ENCODE results near the gene CFAP99.
A peak's percentile ranks its signal among the peaks of the same experiment; 100 is the strongest.
"Not testable (repeated sequence)": the region's sequence is repeated elsewhere in the genome, so short reads cannot be mapped to it uniquely, and the experiment has no call there.

The CFAP99 gene

GRCh38 chr4:2418650-2419571, at the start of gene CFAP99:
Gene CFAP99, plus strand, starts transcription at chr4:2418955.
- DNase-seq (ENCODE audit: low read depth in 1 of 2, low spot score in 1 of 2), result peak; percentile 91 to 96

DNA sequence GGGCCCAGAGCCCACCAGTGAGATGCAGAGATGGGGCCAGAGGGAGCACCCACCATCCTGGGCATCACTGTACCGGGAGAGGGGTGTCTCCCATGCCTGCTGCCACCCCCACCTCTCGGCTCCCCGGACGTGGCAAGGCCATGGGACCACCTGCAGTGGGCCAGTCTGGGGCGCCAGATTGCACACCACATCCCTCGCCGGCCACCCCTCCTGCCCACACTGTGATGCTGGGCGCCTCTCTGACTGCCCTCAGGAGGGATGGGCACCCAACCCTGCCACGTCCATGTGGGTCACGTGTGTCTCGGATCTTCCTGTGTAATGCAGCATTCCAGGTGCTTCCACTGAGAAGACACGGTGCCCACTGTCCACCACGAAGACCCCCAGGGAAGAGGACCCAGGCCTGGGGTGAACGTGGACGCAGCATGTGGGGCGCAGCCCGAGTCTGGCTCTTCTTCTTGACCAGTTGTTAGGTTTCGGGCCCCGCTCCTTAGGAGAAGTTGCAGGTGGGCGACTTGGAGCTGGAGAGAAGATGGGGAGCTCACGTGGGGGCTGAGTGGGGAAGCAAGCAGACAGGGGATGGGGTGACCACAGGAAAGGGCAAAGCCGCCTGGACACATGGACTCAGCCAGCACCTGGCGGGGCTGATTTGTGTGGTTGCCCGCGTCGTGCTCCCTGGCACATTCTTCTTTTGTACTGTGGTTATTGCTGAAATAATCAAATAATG, 48.0 kb upstream of the CFAP99 start:
- no peak for DNase-seq (ENCODE audit: low read depth in 1 of 2, low spot score in 1 of 2)

GRCh38 chr4:2371765-2372487, 46.8 kb upstream of the CFAP99 start:
- no peak for DNase-seq (ENCODE audit: low read depth in 1 of 2, low spot score in 1 of 2)

DNA sequence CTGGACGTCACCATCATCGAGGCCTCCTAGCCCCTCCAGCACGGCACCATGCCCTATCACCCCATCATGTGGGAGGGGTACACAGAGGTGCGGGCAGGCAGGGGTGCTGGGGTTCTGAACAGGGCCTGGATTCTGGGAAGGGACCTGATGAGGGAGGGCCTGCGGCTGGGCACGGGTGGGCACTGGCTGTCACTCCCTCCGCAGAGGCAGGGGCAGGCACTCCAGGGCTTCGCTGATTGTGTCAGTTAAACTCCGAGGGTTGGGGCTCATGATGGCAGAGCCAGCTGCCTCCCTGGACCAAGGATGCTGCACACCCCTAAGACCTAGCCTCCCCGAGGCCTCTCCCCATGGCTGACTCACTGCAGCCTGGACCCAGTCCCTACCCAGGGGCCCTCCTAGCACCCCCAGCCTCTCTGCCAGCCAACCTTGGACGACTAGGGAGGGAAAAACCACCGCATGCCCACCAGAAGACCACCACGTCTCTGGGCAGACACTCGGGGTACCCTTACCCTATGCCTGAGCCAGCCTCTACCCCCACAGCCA, 46.2 kb upstream of the CFAP99 start:
- DNase-seq (ENCODE audit: low read depth in 1 of 2, low spot score in 1 of 2), result no peak

DNA sequence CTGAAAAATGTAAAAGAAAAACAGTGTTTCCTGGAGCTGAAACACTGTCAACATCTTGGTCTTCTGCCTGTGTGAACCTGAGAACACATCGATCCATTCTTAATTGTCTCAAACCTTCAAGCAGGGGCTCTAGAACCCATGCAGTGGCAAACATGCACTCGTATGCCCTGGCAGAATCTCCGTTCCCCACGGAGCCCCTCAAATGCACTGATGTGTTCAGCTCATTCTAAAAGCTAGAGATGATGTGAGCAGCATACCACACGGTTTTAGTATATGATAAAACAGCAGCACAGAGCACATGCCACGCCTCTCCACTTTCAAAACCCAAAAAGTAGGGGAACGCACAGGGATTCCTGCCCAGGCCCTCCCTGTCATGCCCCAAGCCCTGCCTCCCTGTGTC, 45.2 kb upstream of the CFAP99 start:
- no peak for DNase-seq (ENCODE audit: low read depth in 1 of 2, low spot score in 1 of 2)

DNA sequence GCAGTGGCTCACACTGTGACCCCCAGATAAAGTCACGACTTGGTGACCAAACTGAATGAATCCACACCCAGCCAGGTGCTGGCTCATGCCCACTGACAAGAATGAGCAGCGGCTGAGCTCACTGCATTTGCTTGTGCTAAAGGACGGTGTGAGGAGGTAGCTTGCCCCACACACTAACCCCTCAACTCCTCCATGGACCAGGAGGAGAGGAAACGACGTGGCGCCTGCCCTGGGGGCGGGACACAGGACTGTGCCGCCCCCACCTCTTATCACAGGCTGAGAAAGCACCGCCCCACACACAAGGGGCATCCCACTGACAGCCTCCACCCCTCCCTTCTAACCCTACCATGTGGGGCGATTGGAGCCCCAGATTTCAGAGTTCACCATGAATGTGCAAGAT, 43.3 kb upstream of the CFAP99 start:
- DNase-seq (ENCODE audit: low read depth in 1 of 2, low spot score in 1 of 2), result no peak

DNA sequence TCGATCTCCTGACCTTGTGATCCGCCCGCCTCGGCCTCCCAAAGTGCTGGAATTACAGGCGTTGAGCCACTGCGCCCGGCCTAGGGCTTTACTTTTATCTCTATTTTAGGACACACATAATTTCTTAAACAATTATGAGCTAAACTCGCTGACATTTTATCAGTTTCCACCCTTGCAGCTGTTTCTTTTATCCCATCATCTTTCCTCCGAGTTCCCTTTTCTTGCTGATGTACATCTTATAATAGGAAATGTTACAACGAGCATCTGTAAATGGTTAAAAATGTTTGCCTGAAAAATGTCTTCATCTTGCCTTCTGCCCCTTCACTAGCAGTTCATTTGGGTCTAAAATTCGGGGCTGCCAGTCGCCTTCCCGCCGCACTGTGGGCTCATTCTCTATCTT, 41.5 kb upstream of the CFAP99 start:
- no peak for DNase-seq (ENCODE audit: low read depth in 1 of 2, low spot score in 1 of 2)

- no peak for DNase-seq (ENCODE audit: low read depth in 1 of 2, low spot score in 1 of 2)
Measured at GRCh38 chr4:2378401-2378800, 40.4 kb upstream of the CFAP99 start.

GRCh38 chr4:2378898-2379297, 39.9 kb upstream of the CFAP99 start:
- no peak for DNase-seq (ENCODE audit: low read depth in 1 of 2, low spot score in 1 of 2)

GRCh38 chr4:2380589-2380988, 38.2 kb upstream of the CFAP99 start:
- DNase-seq (ENCODE audit: low read depth in 1 of 2, low spot score in 1 of 2), result not testable (repeated sequence)

- not testable (repeated sequence) for DNase-seq (ENCODE audit: low read depth in 1 of 2, low spot score in 1 of 2)
Measured at GRCh38 chr4:2382769-2383202, 36.0 kb upstream of the CFAP99 start.

DNA sequence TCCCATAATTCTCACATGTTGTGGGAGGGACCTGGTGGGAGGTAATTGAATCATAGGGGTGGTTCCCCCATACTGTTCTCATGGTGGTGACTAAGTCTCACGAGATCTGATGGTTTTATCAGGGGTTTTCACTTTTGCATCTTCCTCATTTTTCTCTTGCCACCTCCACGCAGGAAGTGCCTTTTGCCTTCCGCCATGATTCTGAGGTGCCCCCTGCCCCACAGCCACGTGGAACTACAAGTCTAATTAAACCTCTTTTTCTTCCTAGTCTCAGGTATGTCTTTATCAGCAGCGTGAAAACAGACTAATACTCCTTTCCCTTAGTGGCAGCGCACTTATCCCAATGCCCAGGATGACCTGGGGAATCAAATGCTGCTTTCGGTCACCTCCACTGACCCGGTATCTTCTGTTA, 35.5 kb upstream of the CFAP99 start:
- not testable (repeated sequence) for DNase-seq (ENCODE audit: low read depth in 1 of 2, low spot score in 1 of 2)

DNA sequence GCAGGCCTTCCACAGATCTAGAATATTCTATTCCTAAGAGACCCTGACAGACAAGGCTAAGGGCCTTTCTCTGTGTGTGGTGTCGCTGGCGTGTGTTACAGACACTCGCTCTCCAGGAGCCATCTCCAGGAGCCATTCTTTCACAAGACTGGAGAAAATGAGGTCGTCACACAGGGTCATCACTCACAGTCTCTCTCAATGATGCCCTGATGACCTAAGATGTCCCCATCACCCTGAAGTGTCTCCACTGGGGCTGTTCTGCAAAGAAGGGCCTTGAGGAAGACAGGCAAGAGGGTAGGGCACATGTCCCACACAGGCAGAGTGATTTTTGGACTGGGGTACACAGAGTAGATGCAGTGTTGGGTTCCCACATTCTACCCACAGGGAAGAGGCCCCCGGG, 35.0 kb upstream of the CFAP99 start:
- DNase-seq (ENCODE audit: low read depth in 1 of 2, low spot score in 1 of 2), result no peak

GRCh38 chr4:2384245-2384644, 34.5 kb upstream of the CFAP99 start:
- DNase-seq (ENCODE audit: low read depth in 1 of 2, low spot score in 1 of 2), result no peak

- no peak for DNase-seq (ENCODE audit: low read depth in 1 of 2, low spot score in 1 of 2)
Measured at GRCh38 chr4:2385516-2385915, 33.2 kb upstream of the CFAP99 start.

GRCh38 chr4:2386717-2387116, 32.0 kb upstream of the CFAP99 start:
- DNase-seq (ENCODE audit: low read depth in 1 of 2, low spot score in 1 of 2), result no peak

GRCh38 chr4:2387218-2387617, 31.5 kb upstream of the CFAP99 start:
- no peak for DNase-seq (ENCODE audit: low read depth in 1 of 2, low spot score in 1 of 2)

- DNase-seq (ENCODE audit: low read depth in 1 of 2, low spot score in 1 of 2), result no peak
Measured at GRCh38 chr4:2387829-2388228, 30.9 kb upstream of the CFAP99 start.

DNA sequence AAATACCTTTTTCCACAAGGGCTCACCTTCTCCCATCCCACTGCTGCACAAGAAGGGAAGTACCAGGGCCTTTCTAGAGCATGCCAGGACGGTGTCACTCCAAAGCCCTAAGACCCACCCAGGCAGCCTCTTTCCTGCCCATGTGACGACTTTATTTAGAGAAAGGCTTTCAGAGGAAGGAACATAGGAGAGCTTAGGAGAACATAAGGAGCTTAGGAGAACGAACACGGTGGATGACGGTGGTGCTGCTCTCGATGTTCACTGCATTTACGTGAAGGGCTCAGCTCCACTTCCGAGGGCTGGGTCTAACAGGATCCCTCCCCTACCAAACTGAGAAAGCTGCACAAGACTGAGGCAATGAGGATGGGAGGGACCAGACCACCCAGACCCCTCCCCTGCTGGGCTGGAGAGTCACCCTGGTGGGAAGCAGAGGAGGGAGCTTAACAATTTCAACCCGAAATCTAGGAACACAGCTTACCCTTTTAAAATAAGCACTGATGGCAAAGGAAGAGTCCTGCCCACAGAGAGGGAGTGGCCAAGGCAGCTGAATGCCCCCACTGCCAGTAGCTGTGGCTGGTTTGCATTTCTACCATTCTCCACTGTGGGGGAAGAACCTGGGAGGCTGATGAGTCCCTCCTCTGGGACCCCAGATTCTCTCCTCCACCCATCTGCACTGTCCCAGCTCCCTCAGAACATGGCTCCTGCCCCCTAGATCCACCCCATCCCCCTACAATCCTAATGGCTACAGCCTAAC, 30.1 kb upstream of the CFAP99 start:
- DNase-seq (ENCODE audit: low read depth in 1 of 2, low spot score in 1 of 2), result no peak

GRCh38 chr4:2389691-2390090, 29.1 kb upstream of the CFAP99 start:
- no peak for DNase-seq (ENCODE audit: low read depth in 1 of 2, low spot score in 1 of 2)

DNA sequence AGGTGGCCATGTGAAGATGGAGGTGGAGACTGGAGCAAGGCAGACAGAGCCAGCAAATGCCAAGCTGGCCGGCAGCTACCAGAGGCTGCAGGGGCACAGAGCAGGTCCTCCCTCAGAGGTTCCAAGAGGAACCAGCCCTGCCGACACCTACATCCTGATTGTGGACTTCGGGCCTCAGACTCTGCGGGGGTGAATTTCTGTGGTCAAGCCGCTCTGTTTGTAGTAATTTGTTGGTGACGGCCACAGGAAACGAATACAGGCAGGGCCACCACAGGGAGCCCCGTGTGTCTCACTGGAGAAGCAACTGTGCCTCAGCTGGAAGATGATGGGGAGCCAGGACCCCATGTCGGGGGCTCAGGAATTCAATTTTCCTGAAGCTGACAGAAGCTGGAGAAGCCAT, 28.6 kb upstream of the CFAP99 start:
- DNase-seq (ENCODE audit: low read depth in 1 of 2, low spot score in 1 of 2), result no peak

All from activated CD4-positive, alpha-beta T cell treated with anti-CD3 and anti-CD28 coated beads, Interleukin-2, amount 50 U/mL, for 24 hours (primary cell).